HG03103 (cell line): ENCODE measurements around the gene SMAP1.

Experiments used
- ATAC-seq: cut with Tn5 transposase; IDR thresholded peaks from one replicate; pipeline ENCODE4 v1.9.1; 2021; ENCODE audit warnings: low read depth; ENCODE audit not compliant: unreplicated experiment

The SMAP1 gene

DNA sequence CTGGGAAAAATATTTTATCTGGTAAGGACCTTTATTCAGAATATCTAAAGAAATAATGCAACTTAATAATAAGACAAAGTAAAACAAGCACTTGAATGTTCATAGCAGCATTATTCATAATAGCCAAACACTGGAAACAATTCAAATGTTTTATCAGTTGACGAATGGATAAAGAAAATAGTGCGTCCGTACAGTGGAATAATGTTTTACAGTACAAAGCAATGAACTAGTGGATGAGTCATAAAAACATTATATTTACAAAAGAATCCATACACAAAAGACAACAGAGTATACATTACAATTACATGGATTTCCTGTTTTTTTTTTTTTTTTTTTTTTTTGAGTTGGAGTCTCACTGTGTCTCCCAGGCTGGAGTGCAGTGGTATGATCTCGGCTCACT is 12.7 kb downstream of the SMAP1 start:
- ATAC-seq, result no peak

GRCh38 chr6:70684794-70685493 is 17.3 kb downstream of the SMAP1 start:
- ATAC-seq, result no peak

- ATAC-seq, result no peak
Measured at GRCh38 chr6:70685494-70686180, 18.0 kb downstream of the SMAP1 start.

DNA sequence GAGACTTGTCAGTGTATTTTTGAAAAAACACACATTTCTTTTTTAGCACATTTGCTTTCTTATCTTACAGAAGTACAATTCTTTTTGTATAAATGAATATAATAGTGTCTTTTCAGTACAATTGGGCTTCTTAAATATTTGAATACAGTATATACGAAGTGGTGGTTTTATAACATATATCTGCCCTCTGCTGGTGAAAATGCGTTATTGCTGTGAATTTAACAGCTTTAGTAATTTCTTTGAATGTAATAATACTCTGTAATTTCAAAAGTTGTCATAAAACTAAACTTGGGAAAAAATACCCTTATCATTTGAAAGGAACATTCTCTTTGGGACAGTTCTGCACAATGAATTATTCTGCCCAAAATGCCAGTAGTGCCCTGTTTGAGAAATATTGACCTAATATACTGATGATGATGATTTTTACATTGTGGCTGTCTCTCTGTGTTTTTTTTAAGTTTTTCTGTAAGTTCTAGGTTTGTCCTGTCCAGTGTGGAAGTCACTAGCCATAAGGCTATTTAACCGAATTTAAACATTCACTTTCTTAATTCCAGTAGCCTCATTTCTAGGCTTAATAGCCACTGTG is 19.0 kb downstream of the SMAP1 start:
- peak; percentile 53 for ATAC-seq

DNA sequence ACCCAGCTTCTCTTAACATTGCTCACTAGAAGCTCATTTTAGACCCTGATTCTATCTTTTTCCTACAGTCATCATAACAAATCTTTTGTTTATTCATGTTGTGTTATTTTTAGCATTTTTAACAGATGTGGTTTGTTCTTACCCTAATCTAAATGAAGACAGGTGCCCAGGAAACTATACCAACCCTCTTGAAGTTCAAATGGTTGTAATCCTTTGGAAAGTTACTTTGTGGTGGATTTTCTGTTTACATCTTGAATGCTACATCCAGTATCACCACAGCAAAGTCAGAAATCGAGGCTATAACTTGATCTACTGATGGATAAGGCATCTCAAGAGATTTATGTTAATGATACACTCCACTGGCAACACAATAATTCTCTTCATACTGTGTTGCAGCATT is 26.2 kb downstream of the SMAP1 start:
- no peak for ATAC-seq

DNA sequence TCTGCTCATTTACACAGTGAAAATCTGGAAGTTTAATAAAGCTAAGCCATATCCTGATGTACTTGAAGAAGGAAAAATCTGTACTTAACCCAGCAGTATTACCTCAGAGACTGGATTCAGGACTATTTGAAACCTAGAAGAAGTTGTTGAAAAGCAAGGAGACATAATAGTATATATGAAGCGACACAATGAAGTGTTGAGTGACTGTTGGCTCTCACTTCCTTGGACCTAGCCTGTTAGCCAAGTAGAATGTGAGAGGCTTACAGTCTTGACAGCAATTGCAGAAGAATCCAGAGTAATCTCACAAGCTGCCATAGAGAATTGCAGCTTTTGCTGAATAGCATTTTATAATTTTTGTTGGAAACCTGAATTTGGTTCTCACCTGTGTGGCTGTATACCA is 26.7 kb downstream of the SMAP1 start:
- no peak for ATAC-seq

- ATAC-seq, result no peak
Measured at GRCh38 chr6:70700922-70701876, 33.5 kb downstream of the SMAP1 start.

DNA sequence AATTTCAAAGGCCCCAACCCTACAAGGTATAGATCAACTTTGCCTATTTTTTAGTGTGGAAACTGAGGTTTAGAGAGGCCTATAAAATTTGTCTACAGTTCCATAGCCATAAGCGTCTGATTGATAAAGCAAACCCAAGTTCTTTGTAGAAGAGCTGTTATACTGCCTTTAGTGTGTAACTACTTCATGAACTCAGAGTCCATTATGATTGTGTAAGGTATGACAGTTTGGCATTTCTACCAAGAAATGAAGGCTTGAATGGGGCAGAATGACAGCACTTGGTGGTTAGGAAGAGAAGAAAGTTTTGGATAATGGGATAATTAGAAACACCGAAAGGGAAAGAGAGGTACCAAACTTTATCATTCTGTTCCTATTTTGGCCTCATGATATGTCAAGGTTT is 38.1 kb downstream of the SMAP1 start:
- no peak for ATAC-seq

GRCh38 chr6:70706491-70707123 is 38.9 kb downstream of the SMAP1 start:
- no peak for ATAC-seq

DNA sequence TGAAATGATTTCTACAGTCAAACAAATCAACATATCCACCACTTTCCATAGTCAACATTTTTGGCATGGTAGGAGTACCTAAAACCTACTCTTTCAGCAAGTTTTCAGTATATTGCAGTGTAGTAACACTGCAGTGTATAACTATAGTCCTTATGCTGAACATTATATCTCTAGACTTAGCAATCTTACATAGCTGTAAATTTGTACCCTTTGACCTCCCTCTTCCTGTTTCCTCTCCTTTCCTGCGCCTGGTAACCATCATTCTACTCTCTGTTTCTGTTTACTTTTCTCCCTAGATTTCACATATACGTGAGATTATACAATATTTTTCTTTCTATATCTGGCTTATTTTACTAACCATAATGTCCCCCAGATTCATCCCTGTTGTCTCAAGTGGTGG is 40.2 kb downstream of the SMAP1 start:
- no peak for ATAC-seq

GRCh38 chr6:70708448-70708847 is 40.8 kb downstream of the SMAP1 start:
- ATAC-seq, result no peak

DNA sequence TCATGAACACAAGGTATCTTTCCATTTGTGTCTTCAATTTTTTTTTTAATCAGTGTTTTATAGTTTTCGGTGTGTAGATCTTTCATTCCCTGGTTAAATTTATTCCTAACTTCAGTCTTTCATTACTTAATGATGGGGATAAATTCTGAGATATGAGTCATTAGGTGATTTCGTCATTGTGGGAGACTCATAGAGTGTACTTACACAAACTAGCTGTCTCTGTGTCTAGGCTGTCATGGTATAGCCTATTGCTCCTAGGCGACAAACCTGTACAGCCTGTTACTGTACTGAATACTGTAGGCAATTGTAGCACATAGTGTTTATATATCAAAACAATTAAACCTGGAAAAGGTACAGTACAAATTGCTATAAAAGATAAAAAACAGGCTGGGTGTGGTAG is 42.1 kb downstream of the SMAP1 start:
- ATAC-seq, result no peak

DNA sequence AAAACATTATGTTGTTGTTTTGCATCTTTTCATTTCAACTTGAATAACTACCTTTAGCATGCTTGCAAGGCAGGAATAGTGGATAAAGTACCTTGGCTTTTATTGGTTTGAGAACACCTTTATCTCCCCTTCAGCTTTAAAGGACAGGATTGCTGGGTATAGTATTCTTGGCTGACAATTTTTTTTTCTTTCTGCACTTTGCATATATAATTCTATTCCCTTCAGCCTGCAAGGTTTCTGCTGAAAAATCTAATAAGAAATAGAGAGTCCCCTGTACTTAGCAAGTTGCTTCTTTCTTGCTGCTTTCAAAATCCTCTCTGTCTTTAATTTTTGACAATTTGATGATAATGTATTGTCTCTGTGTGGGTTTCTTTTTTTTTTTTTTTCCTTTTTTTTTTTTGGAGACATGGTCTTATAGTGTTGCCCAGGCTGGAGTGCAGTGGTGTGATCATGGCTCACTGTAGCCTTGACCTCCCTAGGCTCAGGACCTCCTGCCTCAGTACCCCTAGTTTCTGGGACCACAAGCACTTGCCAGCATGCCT is 47.1 kb downstream of the SMAP1 start:
- ATAC-seq, result no peak

- peak; percentile 63 for ATAC-seq
Measured at GRCh38 chr6:70717038-70717801, 49.5 kb downstream of the SMAP1 start.

- ATAC-seq, result no peak
Measured at GRCh38 chr6:70724524-70724923, 56.8 kb downstream of the SMAP1 start.

DNA sequence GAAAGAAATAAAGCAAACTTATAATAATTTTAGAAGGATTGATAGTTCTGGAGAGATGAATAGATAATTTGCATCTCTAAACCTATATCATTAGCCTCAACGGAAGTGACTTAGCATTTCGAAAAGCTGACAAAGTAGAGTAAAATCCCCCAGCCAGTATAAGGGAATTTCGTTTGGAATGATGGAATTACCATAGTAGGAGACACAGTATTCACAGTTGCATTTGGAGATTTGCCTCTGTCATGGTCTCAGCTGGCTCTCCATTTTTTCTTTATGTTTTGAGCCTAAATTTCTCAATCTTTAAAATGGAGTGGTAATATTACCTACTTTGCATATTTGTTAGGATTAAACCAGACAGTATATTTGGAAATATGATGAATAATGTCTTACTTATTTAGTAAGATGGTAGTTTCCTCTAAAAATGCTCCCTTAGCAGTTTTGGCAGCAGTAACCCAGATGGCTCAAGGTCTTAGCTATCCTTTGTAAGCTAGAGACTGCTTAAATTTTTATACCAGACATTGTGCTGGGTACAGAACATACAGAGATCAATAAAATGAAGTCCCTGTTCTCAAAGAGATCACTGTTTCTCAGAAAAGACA is 58.2 kb downstream of the SMAP1 start:
- no peak for ATAC-seq

- ATAC-seq, result no peak
Measured at GRCh38 chr6:70734381-70734780, 66.7 kb downstream of the SMAP1 start.

DNA sequence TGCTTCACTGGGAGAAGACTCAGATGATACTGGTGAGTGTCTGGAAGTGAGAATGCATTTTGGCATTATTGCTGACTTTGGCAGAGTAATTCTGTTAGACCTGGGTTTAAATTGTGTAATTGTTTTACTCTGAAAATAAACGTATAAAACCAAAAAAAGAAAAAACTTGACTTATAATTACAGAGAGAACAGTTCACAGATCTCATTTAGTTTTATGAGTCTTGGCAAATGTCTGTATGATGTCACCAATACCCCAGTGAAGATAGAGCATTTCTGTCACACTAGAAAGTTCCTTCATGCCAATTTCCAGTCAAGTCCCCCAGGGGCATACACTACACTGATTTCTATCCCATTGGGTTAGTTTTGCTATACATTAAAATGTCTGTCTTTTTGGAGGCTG is 67.3 kb downstream of the SMAP1 start:
- no peak for ATAC-seq

GRCh38 chr6:70735513-70735912 is 67.8 kb downstream of the SMAP1 start:
- ATAC-seq, result no peak
